ENCODE results near the gene ZC3H13.

Gene ZC3H13

DNA sequence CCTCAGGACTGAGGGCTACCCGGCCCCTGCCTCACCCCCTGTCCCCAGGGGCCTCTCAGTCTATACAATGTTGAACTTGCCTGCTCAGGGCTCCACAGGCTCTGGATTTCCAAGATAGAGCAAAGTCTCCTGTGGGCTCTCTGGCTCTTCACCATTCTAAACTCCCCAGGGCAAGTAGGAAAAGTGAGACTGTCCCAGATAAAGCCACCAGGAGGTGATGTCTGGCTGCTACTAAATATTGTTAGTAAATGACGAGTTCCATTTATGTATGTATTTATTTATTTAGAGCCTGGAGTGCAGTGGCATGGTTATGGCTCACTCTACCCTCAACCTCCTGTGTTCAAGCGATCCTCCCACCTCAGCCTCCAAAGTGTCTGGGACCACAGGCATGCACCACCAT is 127.4 kb downstream of the ZC3H13 start:
- DNase-seq (ENCODE audit: low spot score): no peak
- TF ChIP-seq, protein P1, sequence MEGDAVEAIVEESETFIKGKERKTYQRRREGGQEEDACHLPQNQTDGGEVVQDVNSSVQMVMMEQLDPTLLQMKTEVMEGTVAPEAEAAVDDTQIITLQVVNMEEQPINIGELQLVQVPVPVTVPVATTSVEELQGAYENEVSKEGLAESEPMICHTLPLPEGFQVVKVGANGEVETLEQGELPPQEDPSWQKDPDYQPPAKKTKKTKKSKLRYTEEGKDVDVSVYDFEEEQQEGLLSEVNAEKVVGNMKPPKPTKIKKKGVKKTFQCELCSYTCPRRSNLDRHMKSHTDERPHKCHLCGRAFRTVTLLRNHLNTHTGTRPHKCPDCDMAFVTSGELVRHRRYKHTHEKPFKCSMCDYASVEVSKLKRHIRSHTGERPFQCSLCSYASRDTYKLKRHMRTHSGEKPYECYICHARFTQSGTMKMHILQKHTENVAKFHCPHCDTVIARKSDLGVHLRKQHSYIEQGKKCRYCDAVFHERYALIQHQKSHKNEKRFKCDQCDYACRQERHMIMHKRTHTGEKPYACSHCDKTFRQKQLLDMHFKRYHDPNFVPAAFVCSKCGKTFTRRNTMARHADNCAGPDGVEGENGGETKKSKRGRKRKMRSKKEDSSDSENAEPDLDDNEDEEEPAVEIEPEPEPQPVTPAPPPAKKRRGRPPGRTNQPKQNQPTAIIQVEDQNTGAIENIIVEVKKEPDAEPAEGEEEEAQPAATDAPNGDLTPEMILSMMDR (IDR thresholded peaks at IDR 0.05; ENCODE audit: borderline replicate concordance, control extremely low read depth, extremely low read depth, insufficient read depth, missing control alignments): no peak
- in situ Hi-C loops (cut with MboI; ENCODE audit: low sequenced_read_pairs, unreplicated experiment): no loop called here

DNA sequence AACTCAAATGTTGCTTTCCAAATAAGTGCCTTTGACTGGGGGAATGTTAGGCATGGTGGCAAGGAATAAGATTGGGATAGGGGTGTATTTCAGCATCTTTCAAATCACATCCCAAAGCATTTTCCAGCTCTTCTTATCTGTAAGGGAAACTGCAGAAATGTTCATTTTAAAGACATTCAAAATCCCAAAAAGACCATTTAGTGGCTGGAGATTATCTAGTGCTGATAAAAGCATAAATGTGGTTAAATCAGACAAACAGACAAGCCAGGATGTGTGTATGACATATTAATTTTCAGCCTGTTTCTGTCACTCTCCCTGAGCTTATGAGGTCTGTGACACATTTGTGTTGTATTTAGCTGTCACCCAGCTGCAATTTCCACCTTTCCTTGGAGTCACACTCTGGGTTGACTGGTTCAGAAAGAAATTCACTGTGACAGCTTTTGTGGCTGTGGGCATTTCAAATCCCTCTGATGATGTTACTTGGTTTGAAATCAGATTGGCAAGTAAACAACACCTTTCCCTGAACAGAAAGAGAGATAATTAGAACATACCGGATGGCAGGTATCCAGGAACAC is 131.3 kb downstream of the ZC3H13 start:
- TF ChIP-seq, protein P1 (IDR thresholded peaks at IDR 0.05; ENCODE audit: borderline replicate concordance, control extremely low read depth, extremely low read depth, insufficient read depth, missing control alignments): no peak

DNA sequence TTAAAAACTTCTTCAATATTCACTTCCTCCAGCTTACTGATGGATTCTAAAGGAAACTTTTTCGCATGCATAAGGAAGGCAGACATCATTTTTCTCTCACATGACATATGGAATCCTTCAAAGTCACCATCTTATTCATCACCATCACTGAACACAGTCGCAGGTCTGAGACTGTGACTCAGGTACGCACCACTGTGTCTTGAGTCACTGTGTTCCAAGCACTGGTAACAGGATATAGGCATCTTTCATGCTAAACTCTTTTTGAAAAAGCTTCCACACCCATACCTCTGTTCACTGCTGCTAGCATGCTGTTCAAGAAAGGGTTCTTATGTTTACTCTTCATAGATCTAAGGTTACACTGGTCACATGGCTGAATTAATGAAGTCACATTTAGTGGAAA is 133.9 kb downstream of the ZC3H13 start:
- DNase-seq (ENCODE audit: low spot score): no peak
- in situ Hi-C loops (cut with MboI; ENCODE audit: low sequenced_read_pairs, unreplicated experiment): no loop called here
- TF ChIP-seq, protein P1 (IDR thresholded peaks at IDR 0.05; ENCODE audit: borderline replicate concordance, control extremely low read depth, extremely low read depth, insufficient read depth, missing control alignments): no peak

More for the DNA sequence above, 131.3 kb downstream of the ZC3H13 start:
- in situ Hi-C loops (cut with MboI; ENCODE audit: low sequenced_read_pairs, unreplicated experiment): no loop called here
- no peak for DNase-seq (ENCODE audit: low spot score)

DNA sequence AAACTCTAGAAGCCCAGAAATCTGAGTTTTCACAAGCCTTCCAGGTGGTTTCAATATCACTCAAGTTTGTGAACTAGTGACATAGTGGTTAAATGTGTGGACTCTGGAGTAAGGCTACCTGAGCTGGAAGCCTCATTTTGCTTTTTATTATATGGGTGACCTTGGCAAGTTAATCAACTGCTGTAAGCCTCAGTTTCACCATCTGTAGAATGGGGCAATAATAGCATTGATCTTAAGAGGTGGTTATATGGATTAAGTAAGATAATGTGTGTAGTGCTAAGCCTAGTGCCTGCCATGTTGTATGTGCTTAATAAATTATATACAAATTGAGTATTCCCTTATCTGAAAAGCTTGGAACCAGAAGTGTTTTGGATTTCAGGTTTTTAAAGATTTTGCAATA is 135.5 kb downstream of the ZC3H13 start:
- in situ Hi-C loops (cut with MboI; ENCODE audit: low sequenced_read_pairs, unreplicated experiment): no loop called here
- TF ChIP-seq, protein P1 (IDR thresholded peaks at IDR 0.05; ENCODE audit: borderline replicate concordance, control extremely low read depth, extremely low read depth, insufficient read depth, missing control alignments): no peak
- no peak for DNase-seq (ENCODE audit: low spot score)

DNA sequence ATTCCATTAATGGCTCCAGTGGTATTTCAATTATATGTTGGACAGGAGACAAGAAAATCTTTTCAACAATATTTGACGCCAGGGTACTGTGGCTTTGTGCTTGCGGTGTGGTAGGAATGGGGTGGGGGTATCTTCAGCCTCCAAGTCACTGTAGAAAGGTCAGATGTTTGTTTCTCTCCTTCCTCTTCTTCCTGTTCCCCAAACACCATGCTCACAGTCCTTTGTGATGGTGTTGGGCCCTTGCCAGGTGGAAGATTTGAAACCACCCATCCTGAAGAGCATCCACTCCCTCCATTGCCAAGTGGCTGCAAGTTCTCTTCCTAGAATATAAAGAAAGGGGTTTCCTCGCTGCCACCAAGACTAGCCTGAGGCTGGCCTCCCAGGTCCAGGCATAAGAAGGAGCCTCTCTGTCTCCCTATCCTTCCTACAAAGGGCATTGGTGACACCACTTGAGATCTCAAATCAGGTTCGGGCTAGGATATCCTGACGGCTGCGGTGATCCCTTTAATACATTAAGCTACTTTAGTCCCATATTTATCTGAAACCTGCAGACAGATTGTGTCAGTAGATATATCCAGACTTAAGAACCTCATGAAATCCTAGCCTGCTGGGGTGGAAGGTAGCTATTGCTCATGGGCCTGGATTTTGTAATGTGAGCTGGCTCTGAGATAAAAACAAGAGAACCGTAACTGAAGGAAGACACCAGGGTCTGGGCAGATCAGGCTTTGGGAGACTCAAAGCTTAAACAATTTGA is 136.7 kb downstream of the ZC3H13 start:
- no peak for DNase-seq (ENCODE audit: low spot score)
- TF ChIP-seq, protein P1 (IDR thresholded peaks at IDR 0.05; ENCODE audit: borderline replicate concordance, control extremely low read depth, extremely low read depth, insufficient read depth, missing control alignments): no peak
- in situ Hi-C loops (cut with MboI; ENCODE audit: low sequenced_read_pairs, unreplicated experiment): no loop called here

DNA sequence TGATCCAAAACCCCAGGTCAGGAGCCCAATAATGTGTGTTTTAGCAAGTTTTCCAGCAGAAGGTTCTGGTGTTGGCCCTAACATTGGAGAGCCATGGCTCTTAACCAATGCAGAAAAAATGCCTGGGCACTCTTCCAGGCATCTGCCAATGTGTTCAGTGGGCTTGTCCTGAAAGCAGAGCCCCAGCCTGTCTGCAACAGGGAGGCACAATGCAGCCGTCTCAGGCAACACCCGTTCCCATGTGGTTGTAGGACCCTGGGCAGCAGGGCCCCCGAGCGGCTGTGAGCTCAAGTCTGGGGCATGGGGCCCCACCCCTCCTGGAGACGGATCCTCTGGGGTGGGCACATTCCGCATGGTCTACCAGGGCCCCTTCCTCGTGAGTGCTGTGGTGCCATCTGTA is 142.9 kb downstream of the ZC3H13 start:
- DNase-seq (ENCODE audit: low spot score): no peak
- in situ Hi-C loops (cut with MboI; ENCODE audit: low sequenced_read_pairs, unreplicated experiment): no loop called here
- TF ChIP-seq, protein P1 (IDR thresholded peaks at IDR 0.05; ENCODE audit: borderline replicate concordance, control extremely low read depth, extremely low read depth, insufficient read depth, missing control alignments): no peak

Measured in GM13976 (cell line).